Measurements from ENCODE around the gene SORCS2. TPM values are rescaled to one million over a fixed set of nuclear protein-coding genes. Genes with fewer than 3 reads are reported as not detected.

Gene SORCS2
- total RNA-seq (ENCODE audit: unreplicated experiment), result 29.5 TPM
- long read RNA-seq, partial matches to known transcripts, result 0 of 2 reads
- long read RNA-seq, other reads (novel, unspliced or antisense), result 2 of 2 reads

GRCh38 chr4:7192252-7193029 is at the start of gene SORCS2:
Gene SORCS2 (plus strand): TSS chr4:7192538.
- Mint-ChIP-seq H3K4me1 (ENCODE audit: low read depth, unreplicated experiment) (peaks cover 22% of the 10 kb centered on the region), H3K27me3 (ENCODE audit: unreplicated experiment) (peaks cover 9% of the 10 kb centered on the region), H3K9me3 (ENCODE audit: unreplicated experiment) (peaks cover 1% of the 10 kb centered on the region), H3K4me3 (ENCODE audit: unreplicated experiment) (peak within 1 kb of the TSS; percentile 87), H3K36me3 (ENCODE audit: unreplicated experiment) (no peaks in the 10 kb centered on the region), H3K27ac (ENCODE audit: unreplicated experiment) (no peak within 1 kb of the TSS)
- peak; percentile 86 for DNase-seq
- TF ChIP-seq, protein P1, sequence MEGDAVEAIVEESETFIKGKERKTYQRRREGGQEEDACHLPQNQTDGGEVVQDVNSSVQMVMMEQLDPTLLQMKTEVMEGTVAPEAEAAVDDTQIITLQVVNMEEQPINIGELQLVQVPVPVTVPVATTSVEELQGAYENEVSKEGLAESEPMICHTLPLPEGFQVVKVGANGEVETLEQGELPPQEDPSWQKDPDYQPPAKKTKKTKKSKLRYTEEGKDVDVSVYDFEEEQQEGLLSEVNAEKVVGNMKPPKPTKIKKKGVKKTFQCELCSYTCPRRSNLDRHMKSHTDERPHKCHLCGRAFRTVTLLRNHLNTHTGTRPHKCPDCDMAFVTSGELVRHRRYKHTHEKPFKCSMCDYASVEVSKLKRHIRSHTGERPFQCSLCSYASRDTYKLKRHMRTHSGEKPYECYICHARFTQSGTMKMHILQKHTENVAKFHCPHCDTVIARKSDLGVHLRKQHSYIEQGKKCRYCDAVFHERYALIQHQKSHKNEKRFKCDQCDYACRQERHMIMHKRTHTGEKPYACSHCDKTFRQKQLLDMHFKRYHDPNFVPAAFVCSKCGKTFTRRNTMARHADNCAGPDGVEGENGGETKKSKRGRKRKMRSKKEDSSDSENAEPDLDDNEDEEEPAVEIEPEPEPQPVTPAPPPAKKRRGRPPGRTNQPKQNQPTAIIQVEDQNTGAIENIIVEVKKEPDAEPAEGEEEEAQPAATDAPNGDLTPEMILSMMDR (IDR thresholded peaks at IDR 0.05; ENCODE audit: partially characterized antibody, unreplicated experiment), result peak; percentile 44

DNA sequence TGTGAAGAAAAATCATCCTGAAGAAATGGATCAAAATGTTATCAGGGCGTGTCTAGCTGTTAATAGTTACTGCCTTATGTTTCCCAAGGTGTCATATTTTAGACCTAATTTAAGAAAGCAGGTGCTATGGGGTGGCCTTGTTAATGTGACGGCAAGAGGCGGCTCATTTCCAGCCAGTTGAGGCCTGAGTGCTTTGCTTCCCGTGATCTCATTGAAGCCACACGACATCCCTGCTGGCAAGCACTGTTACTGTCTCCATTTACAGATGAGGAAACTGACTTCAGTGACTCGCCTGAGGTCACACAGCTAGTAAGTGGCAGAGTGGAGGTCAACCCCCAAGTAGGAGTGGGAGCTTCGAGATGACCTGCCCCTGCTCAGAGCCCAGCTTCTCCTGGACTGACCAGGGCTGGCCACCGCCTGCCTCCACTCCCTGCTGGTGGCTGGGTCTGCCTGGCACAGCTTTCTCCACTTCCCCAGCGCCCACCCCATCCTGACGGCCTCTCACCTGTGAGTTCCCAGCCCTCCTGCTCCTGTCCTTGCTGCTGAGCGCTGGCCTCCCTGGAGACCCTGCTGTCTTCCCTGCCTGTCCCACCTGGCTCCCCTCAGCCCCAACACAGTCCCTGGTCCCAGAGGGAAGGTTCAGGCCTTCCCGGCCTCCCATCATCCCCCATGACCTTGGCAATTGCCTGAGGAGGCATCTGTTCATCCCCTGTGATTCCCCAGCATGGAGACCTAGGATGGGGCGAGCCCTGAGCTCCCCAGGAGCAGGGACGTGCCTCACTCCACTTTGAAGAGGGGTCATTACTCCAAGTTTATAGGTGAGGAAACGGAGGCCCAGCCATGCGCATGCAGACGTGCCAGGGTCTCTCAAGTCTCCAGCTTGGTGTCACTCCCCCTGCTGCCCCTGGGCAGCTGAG is 47.7 kb upstream of the SORCS2 start:
- Mint-ChIP-seq H3K9me3 (ENCODE audit: unreplicated experiment) (peaks cover 5% of the 10 kb centered on the region), H3K4me1 (ENCODE audit: low read depth, unreplicated experiment) (peaks cover 5% of the 10 kb centered on the region), H3K4me3 (ENCODE audit: unreplicated experiment) (no peak overlapping the region), H3K36me3 (ENCODE audit: unreplicated experiment) (no peaks in the 10 kb centered on the region), H3K27ac (ENCODE audit: unreplicated experiment) (no peak overlapping the region), H3K27me3 (ENCODE audit: unreplicated experiment) (peaks cover 2% of the 10 kb centered on the region)
- no peak for DNase-seq
- TF ChIP-seq, protein P1 (IDR thresholded peaks at IDR 0.05; ENCODE audit: partially characterized antibody, unreplicated experiment), result no peak

GRCh38 chr4:7145291-7145934 is 46.9 kb upstream of the SORCS2 start:
- no peaks in the 10 kb centered on the region for H3K36me3 Mint-ChIP-seq (ENCODE audit: unreplicated experiment)

GRCh38 chr4:7146059-7146785 is 46.1 kb upstream of the SORCS2 start:
- H3K9me3 Mint-ChIP-seq (ENCODE audit: unreplicated experiment), result peaks cover 5% of the 10 kb centered on the region

More at GRCh38 chr4:7145291-7145934, 46.9 kb upstream of the SORCS2 start:
- peaks cover 5% of the 10 kb centered on the region for H3K9me3 Mint-ChIP-seq (ENCODE audit: unreplicated experiment)
- DNase-seq, result no peak
- no peak overlapping the region for H3K4me3 Mint-ChIP-seq (ENCODE audit: unreplicated experiment)
- peaks cover 2% of the 10 kb centered on the region for H3K27me3 Mint-ChIP-seq (ENCODE audit: unreplicated experiment)
- H3K4me1 Mint-ChIP-seq (ENCODE audit: low read depth, unreplicated experiment), result peaks cover 7% of the 10 kb centered on the region
- TF ChIP-seq, protein P1 (IDR thresholded peaks at IDR 0.05; ENCODE audit: partially characterized antibody, unreplicated experiment), result no peak
- no peak overlapping the region for H3K27ac Mint-ChIP-seq (ENCODE audit: unreplicated experiment)

More at GRCh38 chr4:7146059-7146785, 46.1 kb upstream of the SORCS2 start:
- Mint-ChIP-seq H3K27me3 (ENCODE audit: unreplicated experiment) (peaks cover 2% of the 10 kb centered on the region), H3K4me1 (ENCODE audit: low read depth, unreplicated experiment) (peaks cover 7% of the 10 kb centered on the region), H3K4me3 (ENCODE audit: unreplicated experiment) (no peak overlapping the region), H3K36me3 (ENCODE audit: unreplicated experiment) (no peaks in the 10 kb centered on the region), H3K27ac (ENCODE audit: unreplicated experiment) (no peak overlapping the region)
- no peak for DNase-seq
- TF ChIP-seq, protein P1 (IDR thresholded peaks at IDR 0.05; ENCODE audit: partially characterized antibody, unreplicated experiment), result no peak
